GM08714 (cell line): ENCODE data around the gene TTF2.
"Not testable (repeated sequence)": the region's sequence is repeated elsewhere in the genome, so short reads cannot be mapped to it uniquely, and the experiment has no call there.

Experiments used
- H3K4me3 ChIP-seq: fragments of 200-500 bp; sonication (Bioruptor generic); 2 replicates; pipeline ENCODE4 v1.5.1; 2014; ENCODE audit warnings: mild to moderate bottlenecking, low read length, inconsistent platforms
- ZNF274 ChIP-seq: IDR thresholded peaks from 2 replicates; pipeline ENCODE4 v1.6.1; 2012; ENCODE audit warnings: mild to moderate bottlenecking, low read depth, low read length

Gene TTF2

GRCh38 chr1:117114877-117115276, 54.8 kb downstream of the TTF2 start:
- no peak for TF ChIP-seq ZNF274
- no peak overlapping the region for H3K4me3 ChIP-seq

GRCh38 chr1:117116090-117116783, 56.1 kb downstream of the TTF2 start:
- TF ChIP-seq ZNF274 = no peak
- no peak overlapping the region for H3K4me3 ChIP-seq

- no peak overlapping the region for H3K4me3 ChIP-seq
- no peak for TF ChIP-seq ZNF274
These were observed 56.6 kb downstream of the TTF2 start for GRCh38 chr1:117116784-117117130.

- no peak overlapping the region for H3K4me3 ChIP-seq
- no peak for TF ChIP-seq ZNF274
These were observed 57.6 kb downstream of the TTF2 start for GRCh38 chr1:117117697-117118096.

GRCh38 chr1:117118137-117118536, 58.0 kb downstream of the TTF2 start:
- H3K4me3 ChIP-seq = no peak overlapping the region
- TF ChIP-seq ZNF274 = no peak

GRCh38 chr1:117119144-117119543, 59.0 kb downstream of the TTF2 start:
- not testable (repeated sequence) for H3K4me3 ChIP-seq

GRCh38 chr1:117120774-117121588, 60.9 kb downstream of the TTF2 start:
- peak overlapping the region; percentile 51 for H3K4me3 ChIP-seq
- TF ChIP-seq ZNF274 = no peak

GRCh38 chr1:117121589-117122329, 61.6 kb downstream of the TTF2 start, which contains the start of gene TRIM45:
TRIM45 (minus strand) TSS chr1:117121749; CDS start chr1:117121201, 548 bp downstream.
- no peak for TF ChIP-seq ZNF274
- peak within 1 kb of the TSS; percentile 51 for H3K4me3 ChIP-seq

- H3K4me3 ChIP-seq = peak overlapping the region; percentile 51; the same call in 1 of the 2 replicates
- no peak for TF ChIP-seq ZNF274
These were observed 62.4 kb downstream of the TTF2 start for GRCh38 chr1:117122330-117123025.

GRCh38 chr1:117123274-117123673, 63.1 kb downstream of the TTF2 start:
- H3K4me3 ChIP-seq = no peak overlapping the region
- no peak for TF ChIP-seq ZNF274

GRCh38 chr1:117124661-117125060, 64.5 kb downstream of the TTF2 start:
- H3K4me3 ChIP-seq = no peak overlapping the region
- no peak for TF ChIP-seq ZNF274

- TF ChIP-seq ZNF274 = no peak
- H3K4me3 ChIP-seq = no peak overlapping the region
These were observed 67.7 kb downstream of the TTF2 start for GRCh38 chr1:117127795-117128194.

- no peak overlapping the region for H3K4me3 ChIP-seq
- no peak for TF ChIP-seq ZNF274
These were observed 68.4 kb downstream of the TTF2 start for GRCh38 chr1:117128323-117129079.
